Natural killer cell (primary cell): Measurements from ENCODE around the gene MYH15. TPM values are rescaled to one million over a fixed set of nuclear protein-coding genes. Genes with fewer than 3 reads are reported as not detected.

Experiments used
- ATAC-seq, 3 donors: fragments of 150-1000 bp in 2 of 3; fragments of 200-7000 bp in 1 of 3; cut with Tn5 transposase; 1 replicate in 1 of 3; 2 replicates in 2 of 3; pipeline ENCODE4 v1.10.0; 2021; ENCODE audit warnings: mild to moderate bottlenecking in 2 of 3, moderate library complexity in 2 of 3
- DNase-seq, 2 donors: peaks; one replicate each; pipeline versions ENCODE4 v3.0.0 to v3.0.0-alpha.2; 2013 to 2021; ENCODE audit warnings: mixed read lengths in 1 of 2
- H3K27ac ChIP-seq: one replicate; pipeline ENCODE4 v1.5.1; 2013; ENCODE audit warnings: mild to moderate bottlenecking, low read length
- H3K27me3 ChIP-seq: one replicate; pipeline ENCODE4 v1.6.1; 2013; ENCODE audit warnings: low read length; ENCODE audit not compliant: control insufficient read depth, insufficient read depth
- H3K36me3 ChIP-seq: one replicate; pipeline ENCODE4 v1.6.1; 2013; ENCODE audit warnings: low read length; ENCODE audit not compliant: control insufficient read depth, insufficient read depth
- H3K4me1 ChIP-seq: one replicate; pipeline ENCODE4 v1.6.1; 2013; ENCODE audit warnings: low read length; ENCODE audit not compliant: control insufficient read depth, insufficient read depth
- H3K4me3 ChIP-seq: one replicate; pipeline ENCODE4 v1.5.1; 2013; ENCODE audit warnings: low read length
- H3K9me3 ChIP-seq: one replicate; pipeline ENCODE4 v1.6.1; 2013; ENCODE audit warnings: low read length; ENCODE audit not compliant: control insufficient read depth, insufficient read depth
- H3K27ac Mint-ChIP-seq, 2 donors: one replicate each; pipeline ENCODE4 v1.8.0; 2022; ENCODE audit warnings: mild to moderate bottlenecking in 2 of 2, mixed read lengths in 2 of 2, moderate library complexity in 1 of 2
- H3K27me3 Mint-ChIP-seq, 2 donors: one replicate each; pipeline ENCODE4 v1.8.0; 2022; ENCODE audit warnings: low read depth in 2 of 2, mixed read lengths in 2 of 2
- H3K36me3 Mint-ChIP-seq: one replicate; pipeline ENCODE4 v1.8.0; 2022; ENCODE audit warnings: mixed read lengths
- H3K4me1 Mint-ChIP-seq, 2 donors: one replicate each; pipeline ENCODE4 v1.8.0; 2022; ENCODE audit warnings: mixed read lengths in 2 of 2
- H3K4me3 Mint-ChIP-seq: one replicate; pipeline ENCODE4 v1.8.0; 2022; ENCODE audit warnings: mild to moderate bottlenecking, moderate library complexity, mixed read lengths
- H3K9me3 Mint-ChIP-seq, 2 donors: one replicate each; pipeline ENCODE4 v1.8.0; 2022; ENCODE audit warnings: mixed read lengths in 2 of 2
- WGBS: methylation state at CpG from one replicate; pipeline ENCODE4 v1.1.7; 2013; ENCODE audit warnings: missing lambda C conversion rate; ENCODE audit not compliant: insufficient coverage; 5-methylcytosine and 5-hydroxymethylcytosine counted together
- intact Hi-C: fragments of 100-400 bp; cut with micrococcal nuclease; formaldehyde crosslinking; loops from one replicate; pipeline ENCODE4 v1.14.2; 2022
- total RNA-seq, 4 donors: library from RNA; stranded (reverse); fragments of 120-200 nt in 1 of 4; gene quantifications; one replicate each; pipeline versions ENCODE4 v1.2.3 to v1.2.4, GENCODE V29; 2013 to 2022
- TF ChIP-seq, protein P1 (sequence below): fragments of 200-600 bp; IDR thresholded peaks from one replicate; pipeline ENCODE4 v1.8.0; 2022; ENCODE audit warnings: antibody characterized with exemption

The MYH15 gene
- total RNA-seq, 3 donors from 2014 or later (not counting 1 experiment from before 2014, with no cell fraction given), result 0.05 TPM; not detected in 2

DNA sequence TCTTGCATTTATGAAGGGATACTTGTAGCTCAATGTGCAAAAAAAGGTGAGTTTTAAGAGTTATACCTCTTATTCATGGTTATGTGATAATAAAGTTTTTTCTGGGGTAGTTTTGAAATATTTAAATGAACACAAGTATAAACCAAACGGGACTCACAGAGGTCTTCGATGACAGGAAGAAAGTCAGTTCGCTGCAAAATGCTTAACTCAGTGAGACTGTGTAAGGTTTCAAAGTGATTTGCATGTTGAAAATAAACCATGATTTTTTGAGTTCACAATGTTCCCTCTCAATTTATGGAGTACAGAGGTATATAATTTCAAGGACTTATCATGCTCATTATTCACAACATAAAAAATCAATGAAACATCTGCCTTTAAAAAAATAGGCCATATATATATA lies 36.3 kb upstream of the MYH15 start:
- Histone ChIP-seq H3K4me1 (no peaks in the 10 kb centered on the region), H3K9me3 (no peaks in the 10 kb centered on the region), H3K4me3 (peak overlapping the region; percentile 5), H3K36me3 (peaks cover 2% of the 10 kb centered on the region), H3K27ac (no peak overlapping the region), H3K27me3 (no peaks in the 10 kb centered on the region)
- no peak for ATAC-seq
- TF ChIP-seq, protein P1, sequence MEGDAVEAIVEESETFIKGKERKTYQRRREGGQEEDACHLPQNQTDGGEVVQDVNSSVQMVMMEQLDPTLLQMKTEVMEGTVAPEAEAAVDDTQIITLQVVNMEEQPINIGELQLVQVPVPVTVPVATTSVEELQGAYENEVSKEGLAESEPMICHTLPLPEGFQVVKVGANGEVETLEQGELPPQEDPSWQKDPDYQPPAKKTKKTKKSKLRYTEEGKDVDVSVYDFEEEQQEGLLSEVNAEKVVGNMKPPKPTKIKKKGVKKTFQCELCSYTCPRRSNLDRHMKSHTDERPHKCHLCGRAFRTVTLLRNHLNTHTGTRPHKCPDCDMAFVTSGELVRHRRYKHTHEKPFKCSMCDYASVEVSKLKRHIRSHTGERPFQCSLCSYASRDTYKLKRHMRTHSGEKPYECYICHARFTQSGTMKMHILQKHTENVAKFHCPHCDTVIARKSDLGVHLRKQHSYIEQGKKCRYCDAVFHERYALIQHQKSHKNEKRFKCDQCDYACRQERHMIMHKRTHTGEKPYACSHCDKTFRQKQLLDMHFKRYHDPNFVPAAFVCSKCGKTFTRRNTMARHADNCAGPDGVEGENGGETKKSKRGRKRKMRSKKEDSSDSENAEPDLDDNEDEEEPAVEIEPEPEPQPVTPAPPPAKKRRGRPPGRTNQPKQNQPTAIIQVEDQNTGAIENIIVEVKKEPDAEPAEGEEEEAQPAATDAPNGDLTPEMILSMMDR, result no peak
- Mint-ChIP-seq H3K27ac (peak overlapping the region; percentile 65 to 72), H3K36me3 (no peaks in the 10 kb centered on the region), H3K4me3 (peak overlapping the region; percentile 85), H3K9me3 (no peaks in the 10 kb centered on the region), H3K4me1 (peaks cover 11 to 12% of the 10 kb centered on the region in 2 donors), H3K27me3 (no peaks in the 10 kb centered on the region)
- WGBS, result 87% methylated on average over 3 of the region's 3 CpGs
- intact Hi-C loops, result no loop called here
- DNase-seq, result peak in 1 of 2 donors; percentile 7

DNA sequence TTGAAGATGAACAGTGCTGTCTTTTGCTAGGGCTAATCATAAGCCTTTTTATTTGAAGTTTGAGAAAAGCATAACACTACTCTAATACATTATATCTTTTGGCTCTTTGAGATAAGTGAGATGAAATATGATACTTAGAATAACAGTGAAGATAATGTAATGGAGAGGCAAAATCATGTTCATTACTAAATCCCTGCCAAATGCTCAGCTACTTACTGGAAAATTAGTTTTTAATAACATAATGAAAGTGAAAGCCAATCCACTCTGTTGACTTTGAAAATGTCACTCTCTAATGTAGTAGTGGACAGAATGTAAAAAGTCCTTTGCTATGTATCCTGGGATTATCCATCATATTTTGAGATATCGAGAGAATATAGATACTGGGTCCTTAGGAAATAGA lies 35.9 kb upstream of the MYH15 start:
- Mint-ChIP-seq H3K9me3 (no peaks in the 10 kb centered on the region), H3K4me3 (peak overlapping the region; percentile 85), H3K27me3 (no peaks in the 10 kb centered on the region), H3K27ac (peak overlapping the region; percentile 65 to 72), H3K36me3 (no peaks in the 10 kb centered on the region), H3K4me1 (peaks cover 11 to 12% of the 10 kb centered on the region in 2 donors)
- Histone ChIP-seq H3K4me1 (no peaks in the 10 kb centered on the region), H3K4me3 (peak overlapping the region; percentile 5), H3K36me3 (peaks cover 2% of the 10 kb centered on the region), H3K27ac (no peak overlapping the region), H3K27me3 (no peaks in the 10 kb centered on the region), H3K9me3 (no peaks in the 10 kb centered on the region)
- TF ChIP-seq, protein P1, result no peak
- 100% methylated on average over 1 of the region's 1 CpG for WGBS
- DNase-seq, result peak in 1 of 2 donors; percentile 4
- peak in 2 of 3 donors; percentile 34 to 40 for ATAC-seq
- intact Hi-C loops, result no loop called here

DNA sequence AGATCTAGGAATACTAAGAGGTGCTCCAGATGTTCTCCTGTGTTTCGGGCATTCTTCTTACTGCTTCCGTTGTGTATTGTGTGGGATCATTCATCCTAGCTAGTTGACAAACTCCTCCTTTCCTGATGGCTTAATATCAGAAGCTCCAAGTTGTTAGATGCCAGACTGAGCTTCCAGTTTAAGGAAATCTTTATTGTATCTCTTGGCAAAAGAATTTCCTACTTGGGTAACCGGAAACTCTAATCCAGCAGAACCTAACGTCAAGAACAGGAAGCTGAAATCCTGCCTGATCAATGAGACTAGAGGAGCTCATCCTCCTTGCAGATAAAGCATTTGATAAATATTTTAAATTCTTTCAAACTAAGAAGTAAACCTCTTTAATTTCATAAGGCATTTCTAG lies 27.7 kb upstream of the MYH15 start:
- Mint-ChIP-seq H3K27me3 (peaks cover 3 to 8% of the 10 kb centered on the region in 2 donors), H3K27ac (no peak overlapping the region), H3K9me3 (no peaks in the 10 kb centered on the region), H3K36me3 (no peaks in the 10 kb centered on the region), H3K4me3 (no peak overlapping the region), H3K4me1 (no peaks in the 10 kb centered on the region)
- ATAC-seq (no peak), DNase-seq (no peak)
- Histone ChIP-seq H3K9me3 (no peaks in the 10 kb centered on the region), H3K27ac (no peak overlapping the region), H3K27me3 (no peaks in the 10 kb centered on the region), H3K4me3 (no peak overlapping the region), H3K4me1 (no peaks in the 10 kb centered on the region), H3K36me3 (no peaks in the 10 kb centered on the region)
- TF ChIP-seq, protein P1, result no peak
- intact Hi-C loops, result no loop called here
- WGBS, result 77% methylated on average over 4 of the region's 4 CpGs
